SK-N-SH (cell line): Measurements from ENCODE around the gene SH3TC1. TPM values are rescaled to one million over a fixed set of nuclear protein-coding genes. Genes with fewer than 3 reads are reported as not detected.

Experiments used
- CTCF ChIA-PET: fragments of 300-600, 350-600 bp; formaldehyde crosslinking; extraction: SDS; loops from one replicate; lab custom pipeline; 2021; lab: Yijun Ruan, JAX
- POLR2A ChIA-PET: fragments of 350-600 bp; sonication (Branson Sonifier 250); formaldehyde crosslinking; extraction: SDS; loops from one replicate; lab custom pipeline; 2020; ENCODE audit warnings: antibody characterized with exemption, inconsistent platforms; lab: Yijun Ruan, JAX
- DNase-seq: peaks from one replicate; pipeline ENCODE4 v3.0.0; 2012
- H2AFZ ChIP-seq: fragments of 200-600 bp; sonication (generic); 2 replicates; pipeline ENCODE4 v1.8.1; 2016; ENCODE audit warnings: antibody characterized with exemption, mild to moderate bottlenecking, low read depth
- H3F3A ChIP-seq: fragments of 200-600 bp; sonication (generic); replicated peaks from 2 replicates; pipeline ENCODE3; 2016; ENCODE audit warnings: antibody characterized with exemption, mild to moderate bottlenecking; ENCODE audit not compliant: insufficient read depth
- H3K27ac ChIP-seq, 2 experiments: fragments of 200-500 bp in 1 of 2; fragments of 200-600 bp in 1 of 2; sonication (Bioruptor generic) in 1 of 2; sonication (generic), shearing (Covaris generic) in 1 of 2; 2 replicates each; pipeline versions ENCODE4 v1.5.1 to v1.6.1; 2014 to 2016; ENCODE audit warnings: low read depth in 2 of 2, inconsistent platforms in 1 of 2, low read length in 1 of 2, mild to moderate bottlenecking in 1 of 2, mixed read lengths in 1 of 2
- H3K27me3 ChIP-seq: fragments of 200-600 bp; sonication (generic), shearing (Covaris generic); 2 replicates; pipeline ENCODE4 v1.6.1; 2016; ENCODE audit warnings: mixed run types; ENCODE audit not compliant: insufficient read depth
- H3K36me3 ChIP-seq, 2 experiments: fragments of 200-500 bp in 1 of 2; fragments of 200-600 bp in 1 of 2; sonication (Bioruptor generic) in 1 of 2; sonication (generic) in 1 of 2; replicated peaks in 1 of 2; 2 replicates each; pipeline versions ENCODE3 to v1.5.1; 2014 to 2016; ENCODE audit warnings: low read length in 1 of 2, mild to moderate bottlenecking in 1 of 2; ENCODE audit not compliant: insufficient read depth in 2 of 2, control insufficient read depth in 1 of 2
- H3K4me1 ChIP-seq, 2 experiments: fragments of 200-500 bp in 1 of 2; fragments of 200-600 bp in 1 of 2; sonication (Bioruptor generic) in 1 of 2; sonication (generic), shearing (Covaris generic) in 1 of 2; 2 replicates each; pipeline versions ENCODE4 v1.5.1 to v1.6.1; 2014 to 2016; ENCODE audit warnings: low read depth in 1 of 2, low read length in 1 of 2, mixed run types in 1 of 2; ENCODE audit not compliant: insufficient read depth in 2 of 2, control insufficient read depth in 1 of 2
- H3K4me2 ChIP-seq: fragments of 200-600 bp; sonication (generic), shearing (Covaris generic); 2 replicates; pipeline ENCODE4 v1.6.1; 2017; ENCODE audit warnings: mixed run types
- H3K4me3 ChIP-seq, 2 experiments: fragments of 200-500 bp in 1 of 2; fragments of 200-600 bp in 1 of 2; sonication (Bioruptor generic) in 1 of 2; sonication (generic), shearing (Covaris generic) in 1 of 2; 2 replicates each; pipeline versions ENCODE4 v1.5.1 to v1.8.1; 2014 to 2016; ENCODE audit warnings: low read depth in 2 of 2, inconsistent platforms in 1 of 2, low read length in 1 of 2, mild to moderate bottlenecking in 1 of 2, mixed read lengths in 1 of 2, moderate library complexity in 1 of 2
- H3K79me2 ChIP-seq: fragments of 200-600 bp; sonication (generic); 2 replicates; pipeline ENCODE4 v1.8.1; 2017; ENCODE audit warnings: mild to moderate bottlenecking; ENCODE audit not compliant: insufficient read depth
- H3K9ac ChIP-seq: fragments of 200-600 bp; sonication (generic); 2 replicates; pipeline ENCODE4 v1.6.1; 2017; ENCODE audit warnings: mixed run types
- H3K9me2 ChIP-seq: fragments of 200-600 bp; sonication (generic); 2 replicates; pipeline ENCODE4 v1.6.1; 2017; ENCODE audit warnings: mixed run types
- H3K9me3 ChIP-seq: fragments of 200-600 bp; sonication (generic); 2 replicates; pipeline ENCODE4 v1.6.1; 2017; ENCODE audit warnings: mixed run types, mild to moderate bottlenecking, moderate library complexity
- H4K20me1 ChIP-seq: fragments of 200-600 bp; sonication (generic); 2 replicates; pipeline ENCODE4 v1.6.1; 2017; ENCODE audit warnings: mild to moderate bottlenecking, mixed run types; ENCODE audit not compliant: insufficient read depth
- CTCF ChIP-seq: fragments of 200-600 bp; sonication (generic); IDR thresholded peaks from 2 replicates; pipeline ENCODE4 v1.6.1; 2017; ENCODE audit warnings: antibody characterized with exemption, mild to moderate bottlenecking, moderate library complexity
- ELF1 ChIP-seq: IDR thresholded peaks from 2 replicates; pipeline ENCODE4 v1.4.0; 2012
- EZH2phosphoT487 ChIP-seq: fragments of 200-600 bp; sonication (generic); IDR thresholded peaks from 2 replicates; pipeline ENCODE4 v1.6.1; 2017; ENCODE audit warnings: low read depth, mixed run types, mild to moderate bottlenecking, antibody characterized with exemption, moderate library complexity, borderline replicate concordance
- FOSL2 ChIP-seq: IDR thresholded peaks from 2 replicates; pipeline ENCODE4 v1.4.0; 2012; ENCODE audit warnings: low read depth, mild to moderate bottlenecking, moderate library complexity, borderline replicate concordance
- FOXM1 ChIP-seq: IDR thresholded peaks from 2 replicates; pipeline ENCODE4 v1.4.0; 2012; ENCODE audit warnings: low read depth, mild to moderate bottlenecking
- GATA2 ChIP-seq: sonication (generic); formaldehyde crosslinking; IDR thresholded peaks from 2 replicates; pipeline ENCODE4 v1.5.0; 2020; ENCODE audit warnings: mild to moderate bottlenecking, missing genetic modification reagents
- IRF3 ChIP-seq: fragments of 150-350 bp; IDR thresholded peaks from 2 replicates; pipeline ENCODE4 v1.6.1; 2016; ENCODE audit warnings: mild to moderate bottlenecking, low read depth, low read length
- MXI1 ChIP-seq: IDR thresholded peaks from 2 replicates; pipeline ENCODE4 v1.6.1; 2012; ENCODE audit warnings: mild to moderate bottlenecking, low read depth, low read length, improper control_type of control experiment
- NFIC ChIP-seq: IDR thresholded peaks from 2 replicates; pipeline ENCODE4 v1.4.0; 2012; ENCODE audit warnings: borderline replicate concordance
- NRF1 ChIP-seq: IDR thresholded peaks from 2 replicates; pipeline ENCODE4 v1.6.1; 2012; ENCODE audit warnings: low read depth, mild to moderate bottlenecking, low read length
- POLR2AphosphoS5 ChIP-seq: IDR thresholded peaks from 2 replicates; pipeline ENCODE4 v1.6.1; 2012; ENCODE audit warnings: low read depth, low read length
- RAD21 ChIP-seq: IDR thresholded peaks from 2 replicates; pipeline ENCODE4 v1.6.1; 2012; ENCODE audit warnings: mild to moderate bottlenecking, low read length
- RCOR1 ChIP-seq: fragments of 150-350 bp; IDR thresholded peaks from 2 replicates; pipeline ENCODE4 v1.6.1; 2017; ENCODE audit warnings: antibody characterized with exemption, low read length
- RFX5 ChIP-seq: IDR thresholded peaks from 2 replicates; pipeline ENCODE4 v1.6.1; 2012; ENCODE audit warnings: mild to moderate bottlenecking, improper control_type of control experiment, low read length
- RXRA ChIP-seq: IDR thresholded peaks from 2 replicates; pipeline ENCODE4 v1.4.0; 2012; ENCODE audit warnings: low read depth, mild to moderate bottlenecking, borderline replicate concordance
- SIN3A ChIP-seq: IDR thresholded peaks from 2 replicates; pipeline ENCODE4 v1.6.1; 2012; ENCODE audit warnings: low read depth, mild to moderate bottlenecking, low read length, moderate library complexity, borderline replicate concordance
- SMC3 ChIP-seq: IDR thresholded peaks from 2 replicates; pipeline ENCODE4 v1.6.1; 2012; ENCODE audit warnings: low read depth, low read length, improper control_type of control experiment
- TCF12 ChIP-seq: IDR thresholded peaks from 2 replicates; pipeline ENCODE4 v1.4.0; 2012
- TEAD4 ChIP-seq: IDR thresholded peaks from 2 replicates; pipeline ENCODE4 v1.4.0; 2012; ENCODE audit warnings: mild to moderate bottlenecking, borderline replicate concordance; ENCODE audit not compliant: insufficient read depth
- ZBTB33 ChIP-seq: IDR thresholded peaks from 2 replicates; pipeline ENCODE4 v1.4.0; 2012; ENCODE audit warnings: low read depth, borderline replicate concordance
- WGBS: methylation state at CpG from one replicate; pipeline ENCODE4 v1.1.6; 2017; ENCODE audit warnings: low lambda C conversion rate; 5-methylcytosine and 5-hydroxymethylcytosine counted together
- polyA plus RNA-seq, 3 experiments: library from polyadenylated mRNA; depleted of rRNA; stranded (reverse); fragments of >200 nt; gene quantifications; 2 replicates each; pipeline ENCODE4 v1.2.3, GENCODE V29; 2012
- TF ChIP-seq, protein P1 (sequence below): IDR thresholded peaks from 2 replicates; pipeline ENCODE4 v1.4.0; 2012; ENCODE audit warnings: low read depth, borderline replicate concordance

The SH3TC1 gene
- polyA plus RNA-seq, 1 of the 3 experiments (the other 2 are of a cell fraction), result 2.7 TPM

DNA sequence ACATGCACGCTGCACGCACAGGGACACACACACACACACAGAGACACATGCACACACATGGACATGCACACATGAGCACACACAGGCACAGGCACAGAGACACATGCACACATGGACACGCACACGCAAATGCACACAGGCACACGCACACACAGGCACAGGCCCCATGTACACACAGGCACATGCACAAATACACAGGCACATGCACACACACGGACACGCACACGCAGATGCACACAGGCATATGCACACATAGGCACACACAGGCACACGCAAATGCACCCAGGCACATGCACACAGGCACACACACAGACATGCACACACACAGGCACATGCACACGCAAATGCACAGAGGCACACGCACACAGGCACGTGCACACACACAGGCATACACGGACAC lies 40.1 kb downstream of the SH3TC1 start (continued):
- TF ChIP-seq ZBTB33 (no peak), FOXM1 (no peak), IRF3 (no peak)

GRCh38 chr4:8239661-8240060 lies 40.6 kb downstream of the SH3TC1 start:
- Histone ChIP-seq H3K9ac (no peak overlapping the region), H3K27ac (no peak overlapping the region), H3K9me2 (no peaks in the 10 kb centered on the region), H3K4me2 (no peak overlapping the region), H4K20me1 (no peaks in the 10 kb centered on the region), H3F3A (no peaks in the 10 kb centered on the region), H3K27me3 (no peaks in the 10 kb centered on the region), H3K4me1 (peaks cover 4 to 19% of the 10 kb centered on the region in 2 experiments; a peak in 1 of 4 replicates), H3K79me2 (no peaks in the 10 kb centered on the region), H3K9me3 (no peaks in the 10 kb centered on the region), H2AFZ (no peak overlapping the region), H3K4me3 (no peak overlapping the region)
- no peak for DNase-seq
- POLR2A ChIA-PET, result no interaction called here
- CTCF ChIA-PET, result interaction anchor here (0.8 to 6.8 kb wide), 6 partner anchors 10 to 170 kb away, joined by 3 to 115 read pairs (median 30); no protein-coding TSS in a partner anchor
- 95% methylated on average over 4 of the region's 9 CpGs for WGBS
- TF ChIP-seq, protein P1, sequence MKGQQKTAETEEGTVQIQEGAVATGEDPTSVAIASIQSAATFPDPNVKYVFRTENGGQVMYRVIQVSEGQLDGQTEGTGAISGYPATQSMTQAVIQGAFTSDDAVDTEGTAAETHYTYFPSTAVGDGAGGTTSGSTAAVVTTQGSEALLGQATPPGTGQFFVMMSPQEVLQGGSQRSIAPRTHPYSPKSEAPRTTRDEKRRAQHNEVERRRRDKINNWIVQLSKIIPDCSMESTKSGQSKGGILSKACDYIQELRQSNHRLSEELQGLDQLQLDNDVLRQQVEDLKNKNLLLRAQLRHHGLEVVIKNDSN, result no peak
- TF ChIP-seq RCOR1 (no peak), TEAD4 (no peak), POLR2AphosphoS5 (no peak), GATA2 (CRISPR knock-in tag) (no peak), FOXM1 (no peak), RXRA (no peak), MXI1 (no peak), FOSL2 (no peak), RFX5 (no peak), CTCF (no peak), SMC3 (no peak), RAD21 (no peak), EZH2phosphoT487 (no peak), NRF1 (no peak), TCF12 (no peak), ELF1 (no peak), SIN3A (no peak), NFIC (no peak)
- TF ChIP-seq, all 33 proteins: peak for 0
- no peaks in the 10 kb centered on the region for H3K36me3 ChIP-seq
